Measurements from ENCODE around the gene MALT1. TPM values are rescaled to one million over a fixed set of nuclear protein-coding genes. Genes with fewer than 3 reads are reported as not detected.
A peak's percentile ranks its signal among the peaks of the same experiment; 100 is the strongest.
"Not testable (repeated sequence)": the region's sequence is repeated elsewhere in the genome, so short reads cannot be mapped to it uniquely, and the experiment has no call there.

The MALT1 gene
- polyA plus RNA-seq, 4 donors = 24.6 to 40.9 (median 30.6) TPM

DNA sequence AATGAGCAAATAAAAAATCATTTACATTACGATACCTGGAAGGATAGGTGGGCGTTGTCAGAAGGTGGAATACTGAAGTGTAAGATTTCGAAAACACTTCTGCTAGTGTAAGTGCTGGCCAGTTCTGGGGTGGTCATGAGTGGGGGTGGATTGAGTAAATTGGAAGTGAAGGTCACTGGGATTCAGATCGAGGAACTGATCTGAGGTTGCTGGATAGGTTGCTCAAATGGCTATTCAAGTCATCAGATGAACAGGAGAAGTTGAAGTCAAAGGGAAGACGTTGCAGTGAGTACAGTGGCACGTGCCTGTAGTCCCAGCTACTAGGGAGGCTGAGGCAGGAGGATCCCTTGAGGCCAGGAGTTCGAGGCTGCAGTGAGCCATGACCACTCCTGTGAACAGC is 95.7 kb downstream of the MALT1 start:
- no peak for DNase-seq (ENCODE audit: low read depth in 4 of 4, low spot score in 2 of 4)

DNA sequence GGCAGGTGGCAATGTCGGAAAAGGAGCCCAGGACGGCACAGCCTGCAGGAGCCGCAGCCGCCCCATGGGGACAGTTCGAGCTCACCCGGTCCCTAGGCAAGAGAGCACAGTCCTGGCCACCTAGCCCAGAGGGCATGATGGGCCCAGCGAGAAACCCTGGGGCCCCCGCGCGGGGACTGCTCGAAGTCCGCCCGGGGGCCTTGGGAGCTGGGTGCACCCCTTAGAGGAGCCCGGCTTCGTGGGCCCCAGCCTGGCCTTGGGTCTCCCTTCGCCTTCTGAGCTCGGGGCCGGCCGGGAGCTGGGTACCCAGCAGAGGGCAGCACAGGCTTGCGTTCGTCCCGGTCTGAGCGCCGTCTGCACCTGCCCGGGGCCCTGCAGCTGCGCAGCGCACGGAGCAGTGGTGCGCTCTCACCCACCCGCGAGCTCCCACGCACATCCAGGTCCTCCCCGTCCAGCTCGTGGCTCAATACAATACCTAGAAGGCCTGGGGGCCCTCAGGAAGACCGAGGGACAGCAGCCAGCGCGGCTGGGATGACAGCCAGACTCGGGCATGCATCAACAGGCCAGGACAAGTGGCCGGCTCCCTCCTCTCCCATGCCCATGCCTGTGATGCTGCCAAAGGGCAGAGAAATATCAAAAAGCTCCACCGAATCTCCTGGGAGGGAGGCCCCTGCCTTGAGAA is 97.2 kb downstream of the MALT1 start:
- peak in 2 of 4 donors; percentile 59 to 62 for DNase-seq (ENCODE audit: low read depth in 4 of 4, low spot score in 2 of 4)

- DNase-seq (ENCODE audit: low read depth in 4 of 4, low spot score in 2 of 4) = no peak
Measured at GRCh38 chr18:58769321-58769720, 98.1 kb downstream of the MALT1 start.

DNA sequence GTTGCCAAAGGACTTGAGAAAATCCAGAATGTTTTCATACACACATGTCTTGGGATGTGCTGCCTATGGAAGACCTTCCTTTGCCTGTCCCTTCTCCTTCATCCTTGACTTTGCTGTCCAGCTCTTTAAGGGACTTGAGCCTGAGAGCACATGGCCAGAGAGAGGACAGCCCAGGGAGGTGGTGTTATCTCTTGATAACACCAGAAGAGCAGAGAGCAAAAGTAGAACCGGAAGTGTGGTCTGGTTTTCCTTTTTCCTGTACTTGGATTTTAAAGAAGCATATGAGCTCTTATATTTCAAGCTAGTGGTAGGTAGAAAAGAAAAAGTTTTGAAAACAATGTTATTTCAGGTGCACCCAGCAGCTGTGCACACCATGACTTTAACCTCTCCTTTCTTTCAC is 99.3 kb downstream of the MALT1 start:
- DNase-seq (ENCODE audit: low read depth in 4 of 4, low spot score in 2 of 4) = no peak

GRCh38 chr18:58772161-58772560 is 100.9 kb downstream of the MALT1 start:
- no peak for DNase-seq (ENCODE audit: low read depth in 4 of 4, low spot score in 2 of 4)

DNA sequence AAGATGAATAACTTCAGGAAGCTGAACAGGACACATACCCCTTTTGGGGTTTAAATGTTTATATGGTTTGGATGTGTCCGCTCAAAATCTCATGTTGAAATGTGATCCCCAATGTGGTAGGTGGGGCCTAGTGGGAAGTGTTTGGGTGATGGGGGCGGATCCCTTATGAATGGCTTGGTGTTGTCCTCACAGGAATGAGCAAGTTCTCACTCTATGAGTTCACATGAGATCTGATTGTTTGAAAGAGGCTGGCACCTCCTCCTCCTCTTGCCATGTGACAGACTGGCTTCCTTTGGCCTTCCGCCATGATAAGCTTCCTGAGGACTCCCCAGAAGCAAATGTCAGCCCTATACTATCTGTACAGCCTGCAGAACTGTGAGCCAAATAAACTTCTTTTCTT is 104.8 kb downstream of the MALT1 start:
- DNase-seq (ENCODE audit: low read depth in 4 of 4, low spot score in 2 of 4) = no peak

DNA sequence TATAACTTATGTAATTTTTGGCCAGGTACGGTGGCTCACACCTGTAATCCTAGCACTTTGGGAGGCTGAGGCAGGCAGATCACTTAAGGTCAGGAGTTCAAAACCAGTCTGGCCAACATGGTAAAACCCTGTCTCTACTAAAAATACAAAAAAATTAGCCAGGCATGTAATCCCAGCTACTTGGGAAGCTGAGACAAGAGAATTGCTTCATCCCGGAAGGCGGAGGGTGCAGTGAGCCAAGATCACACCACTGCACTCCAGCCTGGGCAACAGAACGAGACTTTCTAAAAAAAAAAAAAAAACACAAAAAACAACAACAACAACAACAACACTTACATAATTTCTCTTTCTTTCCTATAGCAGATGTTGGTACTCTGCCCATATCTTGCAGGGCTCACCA is 105.3 kb downstream of the MALT1 start:
- not testable (repeated sequence) for DNase-seq (ENCODE audit: low read depth in 4 of 4, low spot score in 2 of 4)

GRCh38 chr18:58777471-58777870 is 106.2 kb downstream of the MALT1 start:
- DNase-seq (ENCODE audit: low read depth in 4 of 4, low spot score in 2 of 4) = no peak

GRCh38 chr18:58779529-58779928 is 108.3 kb downstream of the MALT1 start:
- DNase-seq (ENCODE audit: low read depth in 4 of 4, low spot score in 2 of 4) = no peak

DNA sequence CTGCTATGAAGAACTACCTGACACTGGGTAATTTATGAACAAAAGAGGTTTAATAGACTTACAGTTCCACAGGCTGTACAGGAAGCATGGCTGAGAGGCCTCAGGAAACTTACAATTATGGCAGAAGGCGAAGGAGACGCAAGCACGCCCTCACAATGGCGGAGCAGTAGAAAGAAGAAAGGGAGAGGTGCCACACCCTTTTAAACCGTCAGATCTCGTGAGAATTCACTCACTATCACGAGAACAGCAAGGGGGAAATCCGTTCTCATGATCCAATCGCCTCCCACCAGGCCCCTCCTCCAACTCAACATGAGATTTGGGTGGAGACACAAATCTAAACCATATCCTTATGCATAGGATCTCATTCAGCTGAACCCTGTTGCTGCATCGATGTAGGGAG is 108.8 kb downstream of the MALT1 start:
- DNase-seq (ENCODE audit: low read depth in 4 of 4, low spot score in 2 of 4) = no peak

GRCh38 chr18:58781627-58782194 is 110.4 kb downstream of the MALT1 start:
- peak in 2 of 4 donors; percentile 68 to 82 for DNase-seq (ENCODE audit: low read depth in 4 of 4, low spot score in 2 of 4)

- no peak for DNase-seq (ENCODE audit: low read depth in 4 of 4, low spot score in 2 of 4)
Measured at GRCh38 chr18:58784601-58785137, 113.4 kb downstream of the MALT1 start.

DNA sequence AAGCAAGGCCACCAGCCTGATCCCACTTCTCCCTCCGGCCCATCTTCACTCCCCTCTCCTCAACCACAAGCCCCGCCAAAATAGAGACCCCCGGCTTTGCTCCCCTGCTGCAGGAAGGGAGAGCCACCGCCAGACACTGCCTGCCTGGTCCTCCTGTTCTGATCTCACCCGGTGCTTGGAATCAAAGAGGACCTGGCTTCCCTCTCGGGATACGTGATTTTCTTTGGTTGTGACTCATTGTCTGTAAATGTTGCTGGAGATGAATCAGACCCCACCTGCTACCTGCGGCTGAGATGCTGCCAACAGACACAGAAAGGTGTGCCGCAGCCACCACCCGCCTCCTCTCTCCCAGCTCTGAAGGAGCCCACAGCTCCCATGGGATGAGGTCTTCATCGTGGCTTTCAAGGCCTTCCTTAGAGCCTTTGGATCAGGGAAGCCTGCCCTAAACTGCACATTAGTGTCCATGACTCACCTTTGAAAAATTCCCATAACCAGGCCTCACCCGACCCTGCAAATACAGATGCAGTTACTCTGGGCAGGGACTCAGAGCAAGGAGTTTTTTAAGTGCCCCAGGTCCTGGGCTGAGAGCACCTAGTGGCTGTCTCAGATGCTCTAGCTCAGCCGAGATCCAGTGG is 114.0 kb downstream of the MALT1 start:
- no peak for DNase-seq (ENCODE audit: low read depth in 4 of 4, low spot score in 2 of 4)

DNA sequence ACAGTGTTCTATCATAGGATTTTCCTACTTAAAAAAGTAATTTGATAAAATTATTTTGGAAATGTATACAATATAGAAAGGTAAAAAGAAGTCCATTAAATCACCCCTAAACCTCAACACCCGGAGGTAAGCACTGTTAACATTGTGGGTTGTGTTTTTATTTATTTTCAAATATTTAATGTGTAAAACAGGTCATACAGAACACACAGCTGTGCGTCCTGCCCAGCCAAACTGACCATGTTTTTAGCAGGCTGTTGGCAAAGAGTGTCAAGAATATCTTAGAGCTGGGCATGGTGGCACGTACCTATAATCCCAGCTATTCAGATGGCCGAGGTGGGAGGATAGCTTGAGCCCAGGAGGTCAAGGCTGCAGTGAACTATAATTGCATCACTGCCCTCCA is 114.6 kb downstream of the MALT1 start:
- no peak for DNase-seq (ENCODE audit: low read depth in 4 of 4, low spot score in 2 of 4)

GRCh38 chr18:58787536-58788149 is 116.4 kb downstream of the MALT1 start:
- DNase-seq (ENCODE audit: low read depth in 4 of 4, low spot score in 2 of 4) = no peak

GRCh38 chr18:58788470-58788869 is 117.2 kb downstream of the MALT1 start:
- DNase-seq (ENCODE audit: low read depth in 4 of 4, low spot score in 2 of 4) = no peak

- DNase-seq (ENCODE audit: low read depth in 4 of 4, low spot score in 2 of 4) = peak in 2 of 4 donors; percentile 76
Measured at GRCh38 chr18:58788971-58789875, 118.0 kb downstream of the MALT1 start.

DNA sequence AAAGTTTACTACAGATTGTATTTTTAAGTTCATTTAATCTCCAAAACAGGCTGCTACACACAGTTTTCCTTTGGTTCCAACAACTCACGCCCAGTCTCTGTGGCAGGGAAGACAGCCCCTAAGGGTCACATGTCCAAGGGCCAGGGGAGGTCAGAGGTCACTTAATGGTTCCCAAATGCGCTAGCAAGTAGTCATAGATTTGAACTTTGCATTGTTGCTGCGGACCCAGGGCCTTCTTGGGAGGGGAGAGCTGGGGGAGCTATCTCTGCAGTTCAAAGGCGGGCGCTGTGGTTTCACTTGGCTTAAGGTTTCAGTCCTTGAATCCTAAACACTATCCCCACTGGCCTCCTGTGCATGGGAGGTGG is 118.6 kb downstream of the MALT1 start:
- DNase-seq (ENCODE audit: low read depth in 4 of 4, low spot score in 2 of 4) = no peak

GRCh38 chr18:58792086-58792485 is 120.8 kb downstream of the MALT1 start:
- DNase-seq (ENCODE audit: low read depth in 4 of 4, low spot score in 2 of 4) = no peak

DNA sequence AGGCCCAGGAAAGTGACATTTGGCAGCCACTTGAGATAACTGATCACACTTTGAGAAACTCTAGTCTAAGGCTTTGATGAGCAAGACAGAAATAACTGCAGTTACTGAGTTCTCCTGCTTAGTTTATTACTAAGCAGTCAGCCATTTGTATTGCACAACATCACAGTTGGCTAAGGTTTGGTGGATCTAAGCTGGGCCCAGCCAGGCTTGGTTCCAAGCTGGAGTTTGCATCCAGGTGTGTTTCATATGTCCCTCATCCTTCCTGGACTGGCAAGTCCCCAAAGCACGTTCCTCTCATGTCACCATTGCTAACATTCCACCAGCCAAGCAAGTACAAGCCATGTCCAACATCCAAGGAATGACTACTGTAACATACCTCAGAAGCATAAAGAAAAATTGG is 122.1 kb downstream of the MALT1 start:
- DNase-seq (ENCODE audit: low read depth in 4 of 4, low spot score in 2 of 4) = no peak
